Liver (tissue), 9 donors: ENCODE results near the gene UBAP2. TPM values are rescaled to one million over a fixed set of nuclear protein-coding genes. Genes with fewer than 3 reads are reported as not detected.

Experiments
- DNase-seq: peaks from one replicate; pipeline ENCODE4 v3.0.0-alpha.2; 2017; ENCODE audit warnings: low spot score
- H3K27ac ChIP-seq, 2 donors: one replicate each; pipeline ENCODE4 v1.7.0; 2013; ENCODE audit warnings: inconsistent platforms in 2 of 2, low read length in 2 of 2, control low read depth in 1 of 2, low read depth in 1 of 2, mild to moderate bottlenecking in 1 of 2
- H3K27me3 ChIP-seq, 4 donors: one replicate each; pipeline versions ENCODE4 v1.6.1 to v1.7.0; 2013; ENCODE audit warnings: low read length in 3 of 4, inconsistent platforms in 1 of 4, mild to moderate bottlenecking in 1 of 4, moderate library complexity in 1 of 4; ENCODE audit not compliant: control insufficient read depth in 4 of 4, insufficient read depth in 4 of 4
- H3K36me3 ChIP-seq, 4 donors: one replicate each; pipeline versions ENCODE4 v1.6.1 to v1.7.0; 2013; ENCODE audit warnings: low read length in 3 of 4, mild to moderate bottlenecking in 3 of 4, low read depth in 1 of 4, moderate library complexity in 1 of 4; ENCODE audit not compliant: control insufficient read depth in 4 of 4, insufficient read depth in 3 of 4
- H3K4me1 ChIP-seq, 4 donors: one replicate each; pipeline versions ENCODE4 v1.6.1 to v1.7.0; 2013; ENCODE audit warnings: low read length in 3 of 4, mild to moderate bottlenecking in 3 of 4, moderate library complexity in 1 of 4; ENCODE audit not compliant: control insufficient read depth in 4 of 4, insufficient read depth in 4 of 4
- H3K4me3 ChIP-seq, 3 donors: one replicate each; pipeline versions ENCODE4 v1.6.1 to v1.7.0; 2013; ENCODE audit warnings: low read length in 3 of 3, control low read depth in 1 of 3, low read depth in 1 of 3, mild to moderate bottlenecking in 1 of 3
- H3K9ac ChIP-seq, 2 donors: one replicate each; pipeline ENCODE4 v1.7.0; 2013; ENCODE audit warnings: low read length in 2 of 2, mild to moderate bottlenecking in 2 of 2, moderate library complexity in 2 of 2, control low read depth in 1 of 2, low read depth in 1 of 2
- H3K9me3 ChIP-seq, 4 donors: one replicate each; pipeline versions ENCODE4 v1.6.1 to v1.7.0; 2013; ENCODE audit warnings: low read length in 3 of 4; ENCODE audit not compliant: control insufficient read depth in 4 of 4
- ATF3 ChIP-seq: IDR thresholded peaks from 2 replicates; pipeline ENCODE4 v1.6.1; 2016; ENCODE audit warnings: antibody characterized with exemption
- CTCF ChIP-seq: fragments of 150-350 bp; IDR thresholded peaks from 2 replicates; pipeline ENCODE4 v1.5.1; 2017; ENCODE audit warnings: improper control_type of control experiment, low read depth, low read length; ENCODE audit not compliant: missing input control
- EGR1 ChIP-seq, 2 donors: IDR thresholded peaks; 2 replicates each; pipeline ENCODE4 v1.6.1; 2016 to 2018; ENCODE audit warnings: antibody characterized with exemption in 2 of 2, low read depth in 2 of 2
- FOXA2 ChIP-seq: IDR thresholded peaks from 2 replicates; pipeline ENCODE4 v1.6.1; 2016; ENCODE audit warnings: antibody characterized with exemption
- GABPA ChIP-seq, 2 donors: IDR thresholded peaks in 1 of 2; conservative IDR thresholded peaks in 1 of 2; 2 replicates each; pipeline ENCODE4 v1.6.1; 2016; ENCODE audit warnings: antibody characterized with exemption in 2 of 2, mild to moderate bottlenecking in 1 of 2, moderate library complexity in 1 of 2
- HNF4A ChIP-seq, 2 donors: conservative IDR thresholded peaks; 2 replicates each; pipeline ENCODE4 v1.6.1; 2016; ENCODE audit warnings: antibody characterized with exemption in 2 of 2, mild to moderate bottlenecking in 2 of 2
- HNF4G ChIP-seq: IDR thresholded peaks from 2 replicates; pipeline ENCODE4 v1.6.1; 2016; ENCODE audit warnings: antibody characterized with exemption
- JUND ChIP-seq, 2 donors: IDR thresholded peaks; 2 replicates each; pipeline ENCODE4 v1.6.1; 2016; ENCODE audit warnings: antibody characterized with exemption in 2 of 2
- NR2F2 ChIP-seq: IDR thresholded peaks from 2 replicates; pipeline ENCODE4 v1.6.1; 2016; ENCODE audit warnings: antibody characterized with exemption
- RAD21 ChIP-seq, 2 donors: IDR thresholded peaks; 2 replicates each; pipeline ENCODE4 v1.6.1; 2016; ENCODE audit warnings: antibody characterized with exemption in 2 of 2, mild to moderate bottlenecking in 2 of 2
- REST ChIP-seq: IDR thresholded peaks from 2 replicates; pipeline ENCODE4 v1.6.1; 2016; ENCODE audit warnings: antibody characterized with exemption, mild to moderate bottlenecking
- RXRA ChIP-seq, 2 donors: IDR thresholded peaks; 2 replicates each; pipeline ENCODE4 v1.6.1; 2017 to 2018; ENCODE audit warnings: antibody characterized with exemption in 2 of 2, mild to moderate bottlenecking in 1 of 2
- SP1 ChIP-seq: IDR thresholded peaks from 2 replicates; pipeline ENCODE4 v1.6.1; 2018; ENCODE audit warnings: antibody characterized with exemption, mild to moderate bottlenecking
- TAF1 ChIP-seq: conservative IDR thresholded peaks from 2 replicates; pipeline ENCODE4 v1.6.1; 2016; ENCODE audit warnings: antibody characterized with exemption, mild to moderate bottlenecking
- YY1 ChIP-seq: IDR thresholded peaks from 2 replicates; pipeline ENCODE4 v1.6.1; 2016; ENCODE audit warnings: antibody characterized with exemption, mild to moderate bottlenecking
- WGBS: extraction: QIAGEN DNeasy Blood & Tissue Kit; methylation state at CpG from one replicate; pipeline ENCODE4 v1.1.7; 2013; 5-methylcytosine and 5-hydroxymethylcytosine counted together
- polyA plus RNA-seq, 2 donors: library from polyadenylated mRNA; stranded (reverse) in 1 of 2; unstranded in 1 of 2; fragments of 200-250 nt in 1 of 2; fragments of >200 nt in 1 of 2; fragmentation: Nextera tagmentation in 1 of 2; extraction: Ambion mirVana in 1 of 2; gene quantifications; one replicate each; pipeline versions ENCODE4 v1.2.1 to v1.2.3, GENCODE V29; 2013 to 2015
- total RNA-seq, 2 donors: library from RNA; depleted of rRNA; stranded (reverse); fragments of >200 nt; gene quantifications; one replicate each; pipeline ENCODE4 v1.2.3, GENCODE V29; 2014
- TF ChIP-seq, protein P1 (sequence below): IDR thresholded peaks from 2 replicates; pipeline ENCODE4 v1.6.1; 2016; ENCODE audit warnings: antibody characterized with exemption
- TF ChIP-seq, protein P2 (sequence below): IDR thresholded peaks from 2 replicates; pipeline ENCODE4 v1.6.1; 2016; ENCODE audit warnings: antibody characterized with exemption
- donor health status: healthy.
- donor health status: healthy.
- donor health status: healthy.
- donor health status: healthy.
- donor health status: healthy.

Gene UBAP2
- total and polyA plus RNA-seq, 4 donors, result 5.4 to 12.6 (median 8.3) TPM

DNA sequence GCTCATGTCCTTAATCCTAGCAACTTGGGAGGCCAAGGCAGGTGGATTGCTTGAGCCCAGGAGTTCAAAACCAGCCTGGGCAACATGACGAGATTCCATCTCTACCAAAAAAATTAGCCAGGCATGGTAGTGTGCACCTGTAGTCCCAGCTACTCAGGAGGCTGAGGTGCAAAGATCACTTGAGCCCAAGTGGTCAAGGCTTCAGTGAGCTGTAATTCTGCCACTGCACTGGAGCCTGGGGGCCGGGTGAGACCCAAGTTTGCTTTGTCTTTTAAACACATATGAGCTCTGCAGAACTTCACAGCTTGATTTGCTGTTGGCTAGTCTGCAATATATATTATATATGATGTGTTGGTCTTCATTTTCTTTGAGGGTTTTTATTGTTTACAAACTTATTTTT, 141.9 kb downstream of the UBAP2 start:
- Histone ChIP-seq H3K4me1 (no peaks in the 10 kb centered on the region), H3K4me3 (no peak overlapping the region), H3K36me3 (peaks cover 0 to 10% (median 5%) of the 10 kb centered on the region in 4 donors), H3K9me3 (no peaks in the 10 kb centered on the region), H3K9ac (no peak overlapping the region), H3K27ac (no peak overlapping the region), H3K27me3 (no peaks in the 10 kb centered on the region)
- WGBS, result 92% methylated on average over 2 of the region's 2 CpGs
- DNase-seq, result no peak
- TF ChIP-seq NR2F2 (no peak), EGR1 (IDR thresholded peaks at IDR 0.05; ENCODE audit: low read depth in 2 of 2) (no peak)

- H3K4me1 ChIP-seq, result no peaks in the 10 kb centered on the region
- TF ChIP-seq FOXA2 (no peak), TAF1 (no peak), EGR1 (IDR thresholded peaks at IDR 0.05; ENCODE audit: low read depth in 2 of 2) (no peak), HNF4A (conservative IDR thresholded peaks at IDR 0.05) (no peak), HNF4G (no peak), SP1 (no peak), YY1 (no peak), ATF3 (no peak), GABPA (IDR thresholded peaks at IDR 0.05 in 1 of 2, conservative IDR thresholded peaks at IDR 0.05 in 1 of 2) (no peak), NR2F2 (no peak), RAD21 (IDR thresholded peaks at IDR 0.05) (no peak), REST (no peak), RXRA (IDR thresholded peaks at IDR 0.05) (no peak), CTCF (no peak), JUND (IDR thresholded peaks at IDR 0.05) (no peak)
- TF ChIP-seq, protein P1, sequence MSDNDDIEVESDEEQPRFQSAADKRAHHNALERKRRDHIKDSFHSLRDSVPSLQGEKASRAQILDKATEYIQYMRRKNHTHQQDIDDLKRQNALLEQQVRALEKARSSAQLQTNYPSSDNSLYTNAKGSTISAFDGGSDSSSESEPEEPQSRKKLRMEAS, result no peak
- TF ChIP-seq, protein P2, sequence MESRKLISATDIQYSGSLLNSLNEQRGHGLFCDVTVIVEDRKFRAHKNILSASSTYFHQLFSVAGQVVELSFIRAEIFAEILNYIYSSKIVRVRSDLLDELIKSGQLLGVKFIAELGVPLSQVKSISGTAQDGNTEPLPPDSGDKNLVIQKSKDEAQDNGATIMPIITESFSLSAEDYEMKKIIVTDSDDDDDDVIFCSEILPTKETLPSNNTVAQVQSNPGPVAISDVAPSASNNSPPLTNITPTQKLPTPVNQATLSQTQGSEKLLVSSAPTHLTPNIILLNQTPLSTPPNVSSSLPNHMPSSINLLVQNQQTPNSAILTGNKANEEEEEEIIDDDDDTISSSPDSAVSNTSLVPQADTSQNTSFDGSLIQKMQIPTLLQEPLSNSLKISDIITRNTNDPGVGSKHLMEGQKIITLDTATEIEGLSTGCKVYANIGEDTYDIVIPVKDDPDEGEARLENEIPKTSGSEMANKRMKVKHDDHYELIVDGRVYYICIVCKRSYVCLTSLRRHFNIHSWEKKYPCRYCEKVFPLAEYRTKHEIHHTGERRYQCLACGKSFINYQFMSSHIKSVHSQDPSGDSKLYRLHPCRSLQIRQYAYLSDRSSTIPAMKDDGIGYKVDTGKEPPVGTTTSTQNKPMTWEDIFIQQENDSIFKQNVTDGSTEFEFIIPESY, result no peak
- H3K9me3 ChIP-seq, result no peaks in the 10 kb centered on the region
- DNase-seq, result no peak
- no peak overlapping the region for H3K4me3 ChIP-seq
- WGBS, result 98% methylated on average over 1 of the region's 1 CpG
- no peaks in the 10 kb centered on the region for H3K27me3 ChIP-seq
- no peak overlapping the region for H3K9ac ChIP-seq
- no peak overlapping the region for H3K27ac ChIP-seq
- peaks cover 2 to 24% (median 14%) of the 10 kb centered on the region in 4 donors for H3K36me3 ChIP-seq
Measured at GRCh38 chr9:33905137-33905536, 143.6 kb downstream of the UBAP2 start.
